Effector CD4-positive, alpha-beta T cell (primary cell): ENCODE measurements around the gene OR1K1.
"Not testable (repeated sequence)": the region's sequence is repeated elsewhere in the genome, so short reads cannot be mapped to it uniquely, and the experiment has no call there.

Source experiments
- DNase-seq: peaks from one replicate; pipeline ENCODE4 v3.0.0-alpha.2; 2020

Gene OR1K1

GRCh38 chr9:122814545-122814944 lies 14.6 kb downstream of the OR1K1 start:
- DNase-seq: no peak

DNA sequence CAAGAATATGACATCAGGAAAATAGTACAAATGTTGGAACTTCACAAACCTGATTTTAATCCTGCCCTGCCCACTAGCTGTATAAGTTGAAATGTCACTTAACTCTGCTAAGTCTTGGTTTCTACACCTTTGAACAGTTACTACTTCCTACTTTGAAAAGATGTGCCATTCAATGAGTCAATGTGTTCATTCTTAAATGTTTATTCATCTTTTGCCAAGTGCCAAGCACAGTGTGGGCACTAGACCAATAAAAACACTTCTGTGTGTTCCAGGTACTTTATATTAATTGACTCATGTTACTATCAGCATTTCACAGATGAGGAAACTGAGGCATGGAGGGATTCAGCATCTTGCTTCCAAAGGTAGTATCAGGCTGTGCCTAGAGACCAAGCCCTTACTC lies 15.6 kb downstream of the OR1K1 start:
- no peak for DNase-seq

DNA sequence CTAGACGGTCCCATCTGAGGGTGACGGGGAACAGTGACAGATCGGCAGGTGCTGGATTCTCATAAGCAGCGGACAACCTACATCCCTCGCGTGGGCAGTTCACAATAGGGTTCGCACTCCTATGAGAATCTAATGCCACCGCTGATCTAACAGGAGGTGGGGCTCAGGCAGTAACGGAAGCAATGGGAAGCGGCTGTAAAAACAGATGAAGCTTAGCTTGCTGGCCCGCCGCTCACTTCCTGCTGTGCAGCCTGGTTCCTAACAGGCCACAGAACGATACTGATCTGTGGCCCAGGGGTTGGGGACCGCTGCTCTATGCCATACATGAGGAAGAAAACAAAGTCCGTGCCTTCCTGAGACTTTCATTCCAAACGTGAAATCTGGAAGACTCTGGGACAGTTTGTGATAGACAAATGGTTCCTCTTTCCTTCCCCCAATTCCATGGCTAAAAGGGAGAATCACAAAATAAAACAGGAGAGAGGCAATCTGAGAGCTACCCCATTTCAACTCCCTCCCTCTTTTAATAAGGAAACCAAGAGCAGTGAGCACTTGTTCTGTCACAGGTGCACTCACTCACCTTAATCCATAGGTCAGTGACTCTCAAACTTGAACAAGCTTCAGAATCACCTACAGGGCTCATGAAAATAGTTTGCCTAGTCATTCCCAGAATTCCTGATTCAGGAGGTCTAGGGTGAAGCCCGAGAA lies 16.4 kb downstream of the OR1K1 start:
- DNase-seq: peak; percentile 27

DNA sequence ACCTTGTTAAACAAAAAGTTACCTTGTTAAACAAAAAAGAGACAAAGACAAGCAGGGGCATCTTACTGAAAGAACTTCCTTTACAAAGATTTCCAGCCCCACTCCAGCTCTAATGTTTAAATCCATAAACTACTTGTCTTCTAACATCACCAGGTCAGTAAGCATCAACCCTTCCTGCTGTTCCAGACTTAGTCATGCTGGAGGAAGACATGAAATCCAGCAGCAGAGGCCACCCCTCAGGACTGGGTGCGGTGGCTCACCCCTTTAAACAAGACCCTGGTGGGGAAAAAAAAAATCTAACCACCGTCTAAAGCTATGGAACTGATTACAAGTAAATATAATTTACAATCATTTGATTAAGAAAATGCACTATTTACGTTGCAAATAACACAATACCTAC lies 19.4 kb downstream of the OR1K1 start:
- DNase-seq: no peak

GRCh38 chr9:122819791-122820489 lies 20.0 kb downstream of the OR1K1 start:
- no peak for DNase-seq

DNA sequence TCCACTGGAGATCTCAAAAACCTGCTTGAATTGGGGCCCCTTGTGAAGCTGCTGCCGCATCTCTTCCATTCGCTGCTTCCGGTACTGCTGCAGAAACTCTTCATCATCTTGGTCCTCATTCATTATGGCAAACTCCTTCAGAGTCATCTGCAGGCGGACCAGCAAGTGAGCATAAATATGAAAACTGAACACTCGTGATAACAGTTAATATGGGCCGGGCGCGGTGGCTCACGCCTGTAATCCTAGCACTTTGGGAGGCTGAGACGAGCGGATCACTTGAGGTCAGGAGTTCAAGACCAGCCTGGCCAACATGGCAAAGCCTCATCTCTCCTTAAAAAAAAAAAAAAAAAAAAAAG lies 20.5 kb downstream of the OR1K1 start:
- DNase-seq: no peak

- no peak for DNase-seq
Observed at GRCh38 chr9:122821278-122821943, 21.5 kb downstream of the OR1K1 start.

- DNase-seq: no peak
Observed at GRCh38 chr9:122822056-122822455, 22.1 kb downstream of the OR1K1 start.

GRCh38 chr9:122822938-122823337 lies 23.0 kb downstream of the OR1K1 start:
- DNase-seq: no peak

DNA sequence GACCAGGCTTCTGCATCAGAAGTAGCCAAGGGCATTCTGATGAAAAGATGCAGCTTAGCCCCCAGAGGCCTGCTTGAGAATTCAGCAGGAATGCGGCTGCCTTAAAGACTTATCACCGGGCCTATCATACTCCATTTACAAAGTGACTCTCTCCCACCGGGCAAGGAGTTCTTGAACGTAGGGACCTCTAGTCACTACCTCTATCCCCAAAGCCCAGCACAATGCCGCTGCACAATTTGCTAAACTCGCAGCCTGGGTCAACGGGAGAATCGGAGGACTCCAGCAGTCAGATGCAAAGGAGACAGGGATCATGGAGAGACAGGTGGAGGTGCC lies 27.8 kb downstream of the OR1K1 start:
- no peak for DNase-seq

DNA sequence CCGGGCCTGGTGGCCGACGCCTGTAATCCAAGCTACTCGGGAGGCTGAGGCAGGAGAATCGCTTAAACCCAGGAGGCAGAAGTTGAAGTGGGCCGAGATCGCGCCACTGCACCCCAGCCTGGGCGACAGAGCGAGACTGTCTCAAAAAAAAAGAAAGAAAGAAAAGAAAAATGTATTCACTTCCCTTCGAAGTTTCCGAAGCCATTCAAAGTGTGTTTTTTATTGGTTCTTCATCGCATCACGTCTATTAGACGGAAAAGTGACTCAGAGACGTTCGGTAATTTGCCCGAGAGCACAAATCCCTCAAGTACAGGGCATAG lies 29.0 kb downstream of the OR1K1 start:
- DNase-seq: not testable (repeated sequence)

DNA sequence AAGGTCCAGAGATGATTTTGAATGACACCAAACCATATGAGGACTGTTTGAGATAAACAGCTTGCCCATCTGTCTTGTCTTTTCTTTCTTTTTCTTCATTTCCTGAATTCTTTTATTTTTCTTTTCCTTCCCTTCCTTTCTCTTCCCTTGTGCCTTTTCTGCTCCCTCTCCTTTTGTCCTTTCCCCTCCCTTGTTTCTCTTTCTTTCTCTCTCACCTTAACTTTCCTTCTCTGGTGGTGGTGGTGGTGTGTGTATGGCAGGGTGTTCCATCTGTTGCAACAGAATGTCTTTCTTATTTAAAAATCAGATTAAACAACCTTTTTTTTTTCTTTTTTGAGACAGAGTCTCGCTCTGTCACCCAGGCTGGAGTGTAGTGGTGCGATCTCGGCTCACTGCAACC lies 32.3 kb downstream of the OR1K1 start:
- DNase-seq: no peak

DNA sequence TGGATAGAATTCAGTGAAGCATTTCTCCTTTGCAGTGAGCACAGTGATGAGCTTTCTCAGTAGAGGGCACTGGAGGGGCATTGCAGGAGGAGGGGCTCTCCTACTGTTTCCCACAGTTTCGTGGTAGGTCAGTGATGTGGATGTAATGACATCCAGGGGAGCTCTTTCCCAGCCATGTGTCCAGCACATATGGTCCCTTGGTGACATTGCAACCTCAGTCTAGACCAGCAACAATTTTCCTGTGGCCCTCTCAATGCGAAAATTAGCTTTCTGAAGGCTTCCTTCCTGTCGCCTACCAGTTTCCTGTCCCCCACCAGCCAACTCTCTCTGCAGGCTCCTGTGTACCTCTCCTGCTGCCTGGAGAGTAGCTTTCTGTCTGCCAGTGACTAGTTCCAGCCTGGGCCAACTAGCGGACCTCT lies 35.4 kb downstream of the OR1K1 start:
- DNase-seq: no peak

GRCh38 chr9:122837266-122837850 lies 37.4 kb downstream of the OR1K1 start:
- DNase-seq: no peak

- not testable (repeated sequence) for DNase-seq
Observed at GRCh38 chr9:122838441-122838840, 38.5 kb downstream of the OR1K1 start.

GRCh38 chr9:122841501-122841900 lies 41.6 kb downstream of the OR1K1 start:
- DNase-seq: no peak

DNA sequence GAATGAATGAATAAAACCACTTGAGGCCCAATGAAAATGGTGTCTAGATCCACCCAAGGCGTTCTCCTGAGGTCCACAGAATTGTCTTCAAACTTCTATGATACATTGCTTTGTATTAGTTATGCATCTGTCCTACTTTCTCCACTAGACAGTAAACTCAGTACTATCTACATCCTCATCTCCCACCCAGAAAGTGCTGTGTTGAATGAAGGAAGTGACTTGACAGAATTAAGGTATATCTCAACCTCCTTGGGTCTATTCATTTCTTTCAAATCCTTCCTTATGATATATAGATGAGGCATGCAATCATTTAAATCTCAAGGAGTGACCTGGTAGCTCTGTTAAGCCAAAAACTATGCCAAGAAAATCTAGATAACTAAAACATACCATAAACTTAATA lies 44.2 kb downstream of the OR1K1 start:
- DNase-seq: no peak

DNA sequence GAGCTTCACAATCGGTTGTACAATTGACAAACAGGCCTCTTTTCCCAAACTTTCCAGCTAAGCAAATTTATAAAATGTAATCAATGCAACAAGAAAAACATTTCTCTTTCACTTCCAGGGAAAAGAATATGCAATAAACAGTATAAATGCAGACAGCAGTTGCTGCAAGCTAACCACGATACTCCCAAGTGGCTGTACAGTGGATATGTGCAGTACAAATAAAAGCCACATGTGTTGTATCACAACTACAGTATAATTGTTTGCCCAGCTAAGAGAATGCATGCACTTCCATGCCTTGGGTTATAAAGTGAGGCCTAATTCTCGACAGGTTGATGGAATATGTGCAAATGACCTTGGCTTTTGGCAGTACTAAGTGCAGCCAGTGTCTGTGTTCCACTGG lies 45.2 kb downstream of the OR1K1 start:
- no peak for DNase-seq

GRCh38 chr9:122846371-122846940 lies 46.5 kb downstream of the OR1K1 start:
- no peak for DNase-seq

- no peak for DNase-seq
Observed at GRCh38 chr9:122848256-122848943, 48.5 kb downstream of the OR1K1 start.
